HFF-Myc (cell line): ENCODE data around the gene SLC16A1.

Source experiments
- DNase-seq: peaks from one replicate; pipeline ENCODE4 v3.0.0-alpha.2; 2011; ENCODE audit warnings: low read depth; ENCODE audit errors: extremely low read depth
- H3K4me3 ChIP-seq: replicated peaks from 2 replicates; pipeline ENCODE4 v1.5.1; 2011; ENCODE audit warnings: low read depth, mild to moderate bottlenecking, control low read depth, low read length
- CTCF ChIP-seq: IDR thresholded peaks from 2 replicates; pipeline ENCODE4 v1.5.1; 2012; ENCODE audit warnings: mild to moderate bottlenecking, low read depth, low read length, control low read depth; ENCODE audit errors: missing control alignments

The SLC16A1 gene

GRCh38 chr1:112937070-112937469 is 18.9 kb downstream of the SLC16A1 start:
- no peak for TF ChIP-seq CTCF
- no peak overlapping the region for H3K4me3 ChIP-seq
- no peak for DNase-seq

GRCh38 chr1:112935461-112936111 is 20.4 kb downstream of the SLC16A1 start:
- TF ChIP-seq CTCF, result no peak
- no peak for DNase-seq

GRCh38 chr1:112934577-112934976 is 21.4 kb downstream of the SLC16A1 start:
- TF ChIP-seq CTCF, result no peak
- no peak for DNase-seq
- H3K4me3 ChIP-seq, result no peak overlapping the region

More at GRCh38 chr1:112935461-112936111, 20.4 kb downstream of the SLC16A1 start:
- no peak overlapping the region for H3K4me3 ChIP-seq

- no peak overlapping the region for H3K4me3 ChIP-seq
- no peak for TF ChIP-seq CTCF
- DNase-seq, result no peak
Observed at GRCh38 chr1:112933820-112934571, 22.0 kb downstream of the SLC16A1 start.

GRCh38 chr1:112929979-112930378 is 26.0 kb downstream of the SLC16A1 start:
- no peak for TF ChIP-seq CTCF
- H3K4me3 ChIP-seq, result no peak overlapping the region
- no peak for DNase-seq

GRCh38 chr1:112927462-112927990 is 28.5 kb downstream of the SLC16A1 start:
- no peak for TF ChIP-seq CTCF
- H3K4me3 ChIP-seq, result no peak overlapping the region
- DNase-seq, result no peak
